ENCODE data around the gene SYNPO2L. TPM values are rescaled to one million over a fixed set of nuclear protein-coding genes. Genes with fewer than 3 reads are reported as not detected.

Gene SYNPO2L
- total and polyA plus RNA-seq, 9 of the 15 experiments (the other 6 are each of a cell fraction or from before 2014, with no cell fraction given), result 0.03 to 0.07 TPM; not detected in 7

- TF ChIP-seq FIP1L1 (IDR thresholded peaks at IDR 0.05; ENCODE audit: low read depth, low read length, poor library complexity, severe bottlenecking) (no peak), ZNF511 (CRISPR knock-in tag; IDR thresholded peaks at IDR 0.05) (no peak), ATF6 (CRISPR knock-in tag; IDR thresholded peaks at IDR 0.05) (no peak), THRA (IDR thresholded peaks at IDR 0.05) (no peak), FOXM1 (IDR thresholded peaks at IDR 0.05; ENCODE audit: low read depth) (no peak), FOXM1 (CRISPR knock-in tag; IDR thresholded peaks at IDR 0.05; ENCODE audit: low read depth) (no peak), TGIF2 (CRISPR knock-in tag; IDR thresholded peaks at IDR 0.05) (no peak), XRCC4 (IDR thresholded peaks at IDR 0.05; ENCODE audit: extremely low read depth, insufficient read depth, insufficient read length) (no peak), ATF3 (IDR thresholded peaks at IDR 0.05) (peak; percentile 37; the same call in 1 of the 2 replicates), ATF3 (CRISPR knock-in tag; conservative IDR thresholded peaks at IDR 0.05) (no peak), FOXJ2 (tag; IDR thresholded peaks at IDR 0.05) (no peak), MEIS2 (IDR thresholded peaks at IDR 0.05; ENCODE audit: partially characterized antibody) (peak; percentile 18), HMGN3 (IDR thresholded peaks at IDR 0.05; ENCODE audit: borderline replicate concordance, extremely low read depth, insufficient read length, low read depth, low read length) (no peak), JUND (IDR thresholded peaks at IDR 0.05; ENCODE audit: borderline replicate concordance, low read depth, low read length) (no peak), JUND (tag; IDR thresholded peaks at IDR 0.05; ENCODE audit: borderline replicate concordance, low read depth, low read length) (no peak), SMARCA4 (IDR thresholded peaks at IDR 0.05) (no peak), HMG20A (CRISPR knock-in tag; conservative IDR thresholded peaks at IDR 0.05) (no peak), GTF2B (IDR thresholded peaks at IDR 0.05; ENCODE audit: extremely low read depth, insufficient read length) (no peak), ZNF695 (CRISPR knock-in tag; IDR thresholded peaks at IDR 0.05) (no peak), MCM3 (IDR thresholded peaks at IDR 0.05) (no peak), ZSCAN29 (IDR thresholded peaks at IDR 0.05) (no peak), ZBTB17 (CRISPR knock-in tag; IDR thresholded peaks at IDR 0.05) (no peak), DMBX1 (CRISPR knock-in tag; IDR thresholded peaks at IDR 0.05; ENCODE audit: borderline replicate concordance) (no peak)
Measured at GRCh38 chr10:73601486-73601921, 54.3 kb downstream of the SYNPO2L start (continued).
